ENCODE results near the gene TAMALIN.
A peak's percentile ranks its signal among the peaks of the same experiment; 100 is the strongest.
"Not testable (repeated sequence)": the region's sequence is repeated elsewhere in the genome, so short reads cannot be mapped to it uniquely, and the experiment has no call there.

The TAMALIN gene
- 0.48 to 47.3 (median 1.5) reads per million in 17 experiments for total RNA-seq

- DNase-seq = peak; percentile 64 to 80 (median 68)
Measured at GRCh38 chr12:52006726-52007157, at the start of gene TAMALIN. Gene TAMALIN (plus strand): TSS chr12:52006946. CDS start chr12:52007020, 74 bp downstream.

GRCh38 chr12:51958542-51958941 lies 48.2 kb upstream of the TAMALIN start:
- no peak for DNase-seq

- peak in 3 of 4 experiments; percentile 37 to 54 (median 51) for DNase-seq
Measured at GRCh38 chr12:51959211-51959610, 47.5 kb upstream of the TAMALIN start.

- no peak for DNase-seq
Measured at GRCh38 chr12:51959921-51960320, 46.8 kb upstream of the TAMALIN start.

GRCh38 chr12:51960488-51960887 lies 46.3 kb upstream of the TAMALIN start:
- no peak for DNase-seq

- no peak for DNase-seq
Measured at GRCh38 chr12:51960890-51961289, 45.9 kb upstream of the TAMALIN start.

GRCh38 chr12:51961834-51962233 lies 44.9 kb upstream of the TAMALIN start:
- no peak for DNase-seq

GRCh38 chr12:51962737-51963136 lies 44.0 kb upstream of the TAMALIN start:
- peak in 2 of 4 experiments; percentile 18 to 31 for DNase-seq

- no peak for DNase-seq
Measured at GRCh38 chr12:51963477-51963876, 43.3 kb upstream of the TAMALIN start.

GRCh38 chr12:51969643-51970042 lies 37.1 kb upstream of the TAMALIN start:
- DNase-seq = no peak

- peak in 1 of 4 experiments; percentile 27 for DNase-seq
Measured at GRCh38 chr12:51970904-51971646, 35.7 kb upstream of the TAMALIN start.

- peak in 3 of 4 experiments; percentile 33 to 71 (median 59) for DNase-seq
Measured at GRCh38 chr12:51971679-51972421, 34.9 kb upstream of the TAMALIN start.

- peak in 1 of 4 experiments; percentile 24 for DNase-seq
Measured at GRCh38 chr12:51972422-51972812, 34.3 kb upstream of the TAMALIN start.

- DNase-seq = peak; percentile 80 to 96 (median 92)
Measured at GRCh38 chr12:51972849-51973273, 33.9 kb upstream of the TAMALIN start.

- no peak for DNase-seq
Measured at GRCh38 chr12:51973560-51973959, 33.2 kb upstream of the TAMALIN start.

- peak in 3 of 4 experiments; percentile 52 to 62 (median 53) for DNase-seq
Measured at GRCh38 chr12:51974646-51975045, 32.1 kb upstream of the TAMALIN start.

GRCh38 chr12:51975196-51975595 lies 31.6 kb upstream of the TAMALIN start:
- no peak for DNase-seq

GRCh38 chr12:51976376-51977160 lies 30.2 kb upstream of the TAMALIN start:
- peak; percentile 43 to 70 (median 50) for DNase-seq

- peak in 1 of 4 experiments; percentile 24 for DNase-seq
Measured at GRCh38 chr12:51977320-51977753, 29.4 kb upstream of the TAMALIN start.

GRCh38 chr12:51979306-51979705 lies 27.4 kb upstream of the TAMALIN start:
- DNase-seq = not testable (repeated sequence)

- DNase-seq = peak; percentile 80 to 86 (median 83)
Measured at GRCh38 chr12:51980051-51980808, 26.5 kb upstream of the TAMALIN start.

GRCh38 chr12:51980809-51981127 lies 26.0 kb upstream of the TAMALIN start:
- DNase-seq = no peak
